ENCODE results near the gene NMNAT3.

NMNAT3 gene

GRCh38 chr3:139540651-139541531 lies 136.9 kb downstream of the NMNAT3 start:
- DNase-seq (ENCODE audit: low spot score), result no peak

- no peak for DNase-seq (ENCODE audit: low spot score)
Measured at GRCh38 chr3:139538733-139539132, 139.0 kb downstream of the NMNAT3 start.

GRCh38 chr3:139537795-139538621 lies 139.8 kb downstream of the NMNAT3 start:
- DNase-seq (ENCODE audit: low spot score), result no peak

GRCh38 chr3:139537361-139537760 lies 140.4 kb downstream of the NMNAT3 start:
- DNase-seq (ENCODE audit: low spot score), result peak; percentile 79

- no peak for DNase-seq (ENCODE audit: low spot score)
Measured at GRCh38 chr3:139534992-139535879, 142.5 kb downstream of the NMNAT3 start.

- DNase-seq (ENCODE audit: low spot score), result peak; percentile 68
Measured at GRCh38 chr3:139534455-139534812, 143.3 kb downstream of the NMNAT3 start.

- DNase-seq (ENCODE audit: low spot score), result peak; percentile 50
Measured at GRCh38 chr3:139533781-139534454, 143.9 kb downstream of the NMNAT3 start.

GRCh38 chr3:139532976-139533375 lies 144.8 kb downstream of the NMNAT3 start:
- DNase-seq (ENCODE audit: low spot score), result no peak

- no peak for DNase-seq (ENCODE audit: low spot score)
Measured at GRCh38 chr3:139530717-139531116, 147.1 kb downstream of the NMNAT3 start.

GRCh38 chr3:139529662-139530061 lies 148.1 kb downstream of the NMNAT3 start:
- DNase-seq (ENCODE audit: low spot score), result no peak

- no peak for DNase-seq (ENCODE audit: low spot score)
Measured at GRCh38 chr3:139528924-139529323, 148.8 kb downstream of the NMNAT3 start.

GRCh38 chr3:139528281-139528680 lies 149.5 kb downstream of the NMNAT3 start:
- DNase-seq (ENCODE audit: low spot score), result no peak

GRCh38 chr3:139527265-139527664 lies 150.5 kb downstream of the NMNAT3 start:
- no peak for DNase-seq (ENCODE audit: low spot score)

GRCh38 chr3:139526146-139526545 lies 151.6 kb downstream of the NMNAT3 start:
- DNase-seq (ENCODE audit: low spot score), result no peak

GRCh38 chr3:139524841-139525636 lies 152.7 kb downstream of the NMNAT3 start:
- DNase-seq (ENCODE audit: low spot score), result no peak

- no peak for DNase-seq (ENCODE audit: low spot score)
Measured at GRCh38 chr3:139523718-139524117, 154.1 kb downstream of the NMNAT3 start.

GRCh38 chr3:139523166-139523565 lies 154.6 kb downstream of the NMNAT3 start:
- no peak for DNase-seq (ENCODE audit: low spot score)

- no peak for DNase-seq (ENCODE audit: low spot score)
Measured at GRCh38 chr3:139522421-139522820, 155.4 kb downstream of the NMNAT3 start.

GRCh38 chr3:139521816-139522215 lies 156.0 kb downstream of the NMNAT3 start:
- DNase-seq (ENCODE audit: low spot score), result no peak

- no peak for DNase-seq (ENCODE audit: low spot score)
Measured at GRCh38 chr3:139521144-139521543, 156.6 kb downstream of the NMNAT3 start.

Measured in kidney tubule cell (primary cell).